ENCODE results near the gene KCNMB1.

DNA sequence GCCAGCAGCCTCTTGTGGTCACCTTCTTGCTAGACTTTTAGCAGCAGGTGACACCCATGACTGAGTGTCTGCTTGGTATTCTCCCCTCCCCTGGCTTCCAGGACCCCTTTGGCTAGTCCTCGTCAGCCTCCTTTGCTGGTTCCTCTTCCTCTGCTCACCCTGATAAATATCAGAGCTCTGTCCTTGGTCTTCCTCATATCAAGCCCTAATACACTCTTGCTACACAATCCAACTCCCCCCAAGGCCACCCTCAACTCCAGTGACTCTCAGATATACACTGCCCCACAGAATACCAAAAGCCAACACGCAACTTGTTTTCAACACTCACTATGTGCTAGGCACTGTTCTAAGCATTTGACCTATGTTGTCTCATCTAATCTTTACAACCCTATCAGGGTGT, 61.3 kb downstream of the KCNMB1 start:
- TF ChIP-seq EZH2phosphoT487 (conservative IDR thresholded peaks at IDR 0.05; ENCODE audit: low read length): no peak
- TF ChIP-seq, protein P1, sequence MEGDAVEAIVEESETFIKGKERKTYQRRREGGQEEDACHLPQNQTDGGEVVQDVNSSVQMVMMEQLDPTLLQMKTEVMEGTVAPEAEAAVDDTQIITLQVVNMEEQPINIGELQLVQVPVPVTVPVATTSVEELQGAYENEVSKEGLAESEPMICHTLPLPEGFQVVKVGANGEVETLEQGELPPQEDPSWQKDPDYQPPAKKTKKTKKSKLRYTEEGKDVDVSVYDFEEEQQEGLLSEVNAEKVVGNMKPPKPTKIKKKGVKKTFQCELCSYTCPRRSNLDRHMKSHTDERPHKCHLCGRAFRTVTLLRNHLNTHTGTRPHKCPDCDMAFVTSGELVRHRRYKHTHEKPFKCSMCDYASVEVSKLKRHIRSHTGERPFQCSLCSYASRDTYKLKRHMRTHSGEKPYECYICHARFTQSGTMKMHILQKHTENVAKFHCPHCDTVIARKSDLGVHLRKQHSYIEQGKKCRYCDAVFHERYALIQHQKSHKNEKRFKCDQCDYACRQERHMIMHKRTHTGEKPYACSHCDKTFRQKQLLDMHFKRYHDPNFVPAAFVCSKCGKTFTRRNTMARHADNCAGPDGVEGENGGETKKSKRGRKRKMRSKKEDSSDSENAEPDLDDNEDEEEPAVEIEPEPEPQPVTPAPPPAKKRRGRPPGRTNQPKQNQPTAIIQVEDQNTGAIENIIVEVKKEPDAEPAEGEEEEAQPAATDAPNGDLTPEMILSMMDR (IDR thresholded peaks at IDR 0.05; ENCODE audit: insufficient read depth, low read length, poor library complexity, severe bottlenecking): no peak

Data from SU-DHL-6 (cell line).